H7 (cell line): ENCODE data around the gene IGF2. TPM values are rescaled to one million over a fixed set of nuclear protein-coding genes. Genes with fewer than 3 reads are reported as not detected.
A peak's percentile ranks its signal among the peaks of the same experiment; 100 is the strongest.

Experiments used
- DNase-seq: peaks from one replicate; pipeline ENCODE4 v3.0.0; 2012
- H3K27me3 ChIP-seq: 2 replicates; pipeline ENCODE4 v1.6.0; 2011; ENCODE audit warnings: mild to moderate bottlenecking, low read length; ENCODE audit not compliant: control insufficient read depth, insufficient read depth
- H3K36me3 ChIP-seq: replicated peaks from 2 replicates; pipeline ENCODE4 v1.5.1; 2011; ENCODE audit warnings: low read length; ENCODE audit not compliant: control insufficient read depth, insufficient read depth
- H3K4me3 ChIP-seq: 2 replicates; pipeline ENCODE4 v1.5.1; 2011; ENCODE audit warnings: low read depth, mild to moderate bottlenecking, control low read depth, low read length, moderate library complexity; ENCODE audit not compliant: insufficient read depth
- total RNA-seq: library from RNA; depleted of rRNA; stranded (reverse); fragments of >200 nt; shearing (Covaris generic); gene quantifications from 2 replicates; pipeline ENCODE4 v1.2.3, GENCODE V29; 2014

The IGF2 gene
- total RNA-seq, 1 experiment from 2014 or later = 1.2 TPM

DNA sequence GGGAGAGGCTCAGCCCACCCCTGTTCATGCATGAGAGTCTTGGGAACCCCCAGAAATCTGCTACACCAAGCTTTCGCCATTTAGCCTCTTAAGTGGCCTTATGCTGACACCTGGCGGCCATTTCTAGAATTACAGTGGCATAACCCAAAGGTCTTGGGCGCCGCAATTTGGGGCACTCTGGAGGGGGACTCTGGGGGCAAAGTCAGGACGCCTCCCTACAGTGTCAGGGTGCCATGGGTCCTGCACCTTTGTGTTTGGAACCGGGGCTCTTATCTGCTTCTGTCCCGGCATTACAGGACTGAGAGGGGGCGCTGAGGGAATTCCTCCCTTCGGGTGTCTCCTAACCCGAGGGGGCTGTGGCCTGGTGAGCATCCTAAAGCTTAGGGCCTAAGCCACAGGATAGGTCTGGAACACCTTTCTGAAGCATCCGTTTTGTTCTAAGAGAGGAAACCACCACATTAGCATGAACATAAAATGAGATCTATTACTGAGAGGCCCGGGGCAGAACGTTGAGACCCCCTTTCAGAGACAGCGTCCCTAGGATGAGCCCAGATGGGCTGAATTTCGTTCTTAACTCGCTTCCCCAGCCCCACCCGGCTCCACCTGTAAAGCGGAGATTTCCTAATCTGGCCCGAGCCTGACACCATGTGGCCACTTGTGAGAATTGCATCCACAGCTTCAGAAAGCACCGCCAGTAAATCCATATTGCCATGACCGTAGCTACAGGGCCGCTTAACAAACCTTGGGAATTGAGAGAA is 12.5 kb upstream of the IGF2 start:
- DNase-seq = peak; percentile 97
- Histone ChIP-seq H3K4me3 (no peak overlapping the region), H3K36me3 (no peaks in the 10 kb centered on the region), H3K27me3 (peaks cover 27% of the 10 kb centered on the region)

DNA sequence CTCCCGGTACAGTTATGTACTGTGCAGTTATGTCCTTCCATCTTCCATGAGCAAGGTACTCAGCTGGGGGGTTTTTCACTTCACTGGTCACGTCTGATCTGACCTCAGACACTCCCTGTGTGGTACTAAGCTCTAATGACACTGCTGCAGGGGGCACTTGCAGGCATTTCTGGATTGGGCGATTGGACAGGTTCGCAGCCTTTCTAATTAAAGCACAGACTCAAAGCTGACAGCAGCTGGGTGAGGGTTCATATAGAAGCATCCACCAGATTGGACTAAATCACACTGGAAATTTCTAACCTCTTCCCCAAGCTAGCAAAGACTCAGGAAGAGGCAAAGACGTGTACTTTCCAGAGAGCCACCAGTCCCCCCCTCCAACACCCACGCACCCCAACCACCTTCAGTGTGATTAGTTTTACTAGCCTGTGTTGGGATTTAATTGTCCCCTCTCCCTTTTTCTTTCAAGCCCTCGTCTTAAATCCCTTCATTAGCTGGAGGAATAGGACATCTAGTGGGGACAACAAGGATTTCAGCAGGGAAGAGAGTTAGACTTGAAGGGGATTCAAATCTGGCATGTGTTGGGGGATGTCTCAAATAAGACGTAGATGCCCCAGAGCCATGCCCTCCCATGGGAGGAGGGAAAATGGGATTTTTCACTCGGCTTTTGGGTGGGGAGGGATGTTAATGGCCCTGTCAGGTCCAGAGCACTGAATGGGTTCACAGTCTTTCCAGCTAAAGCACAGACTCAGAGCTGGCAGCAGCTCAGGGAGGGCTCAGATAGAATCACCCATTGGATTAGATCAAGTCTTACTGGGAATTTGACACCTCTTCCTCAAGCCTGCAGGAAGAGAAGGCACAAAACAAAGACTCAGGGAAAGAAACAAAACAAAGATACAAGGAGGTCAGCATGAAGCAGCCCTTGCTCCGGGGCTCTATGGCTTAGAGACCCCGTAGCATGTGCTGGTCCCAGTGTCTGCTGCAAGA is 11.0 kb upstream of the IGF2 start:
- peak; percentile 84 for DNase-seq
- no peak overlapping the region for H3K4me3 ChIP-seq

DNA sequence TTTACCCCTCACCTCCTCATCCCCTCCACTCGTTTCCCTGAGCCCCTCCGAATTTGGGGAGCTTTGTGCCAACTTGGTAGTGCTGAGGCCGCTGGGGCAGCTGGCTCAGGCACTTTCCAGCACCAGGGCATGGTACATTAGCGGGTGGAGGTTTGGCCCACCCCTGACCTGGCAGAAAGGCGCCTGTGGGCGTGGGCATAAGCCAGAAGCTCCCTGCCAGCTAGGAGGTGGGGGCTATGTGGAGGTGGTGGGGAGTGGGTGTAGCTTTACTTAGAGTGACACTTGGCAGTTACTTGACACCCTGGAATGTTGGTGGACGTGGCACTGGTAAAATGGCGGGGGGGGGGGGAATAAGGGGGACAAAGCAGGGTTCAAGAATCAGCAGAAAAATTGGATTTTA is 10.3 kb upstream of the IGF2 start:
- Histone ChIP-seq H3K36me3 (no peaks in the 10 kb centered on the region), H3K27me3 (peaks cover 50% of the 10 kb centered on the region)

More for the DNA sequence above, 11.0 kb upstream of the IGF2 start:
- Histone ChIP-seq H3K36me3 (no peaks in the 10 kb centered on the region), H3K27me3 (peaks cover 43% of the 10 kb centered on the region)

DNA sequence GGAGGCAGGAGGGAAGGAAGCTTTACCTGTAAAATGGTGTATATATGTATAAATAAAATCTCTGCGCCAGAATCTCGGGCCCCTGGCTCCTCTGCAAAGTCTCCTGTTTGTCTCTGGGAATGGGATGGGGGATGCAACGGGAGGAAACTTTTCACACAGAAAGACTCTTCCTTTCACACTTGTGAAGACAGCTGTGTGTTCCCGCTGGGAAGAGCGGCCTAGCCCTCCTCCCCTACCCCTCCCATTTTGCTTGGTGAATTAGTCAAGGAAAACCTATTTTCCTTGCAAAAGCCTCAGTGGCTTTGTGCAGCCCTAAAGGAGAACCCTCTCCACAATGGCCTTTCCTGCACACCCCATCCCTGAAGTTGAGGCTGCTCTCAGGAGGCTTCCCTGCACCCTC is 9.4 kb upstream of the IGF2 start:
- Histone ChIP-seq H3K27me3 (peaks cover 58% of the 10 kb centered on the region), H3K36me3 (no peaks in the 10 kb centered on the region), H3K4me3 (no peak overlapping the region)
- DNase-seq = no peak

More for the DNA sequence above, 10.3 kb upstream of the IGF2 start:
- DNase-seq = no peak
- H3K4me3 ChIP-seq = no peak overlapping the region

DNA sequence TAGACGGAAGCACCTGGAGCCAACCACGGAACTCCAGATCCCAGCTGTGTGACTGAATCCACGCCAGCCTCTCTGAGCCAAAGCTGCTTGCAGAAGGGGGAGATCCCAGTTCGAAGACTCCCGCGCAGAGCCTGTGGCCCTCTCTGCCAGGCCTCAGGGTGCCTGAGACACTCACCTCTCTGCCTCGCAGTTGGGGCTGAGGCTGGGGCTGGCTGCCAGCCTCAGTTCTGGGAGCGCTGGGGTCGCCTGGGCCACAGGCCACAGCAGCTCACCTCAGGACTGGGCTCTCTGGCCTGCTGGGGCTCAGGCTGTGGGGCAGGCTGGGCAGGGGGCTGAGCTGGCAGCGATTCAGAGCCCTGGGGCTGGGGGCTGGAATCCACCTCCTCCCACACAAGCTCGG is 8.2 kb upstream of the IGF2 start:
- Histone ChIP-seq H3K27me3 (peaks cover 70% of the 10 kb centered on the region), H3K4me3 (no peak overlapping the region), H3K36me3 (no peaks in the 10 kb centered on the region)
- no peak for DNase-seq

DNA sequence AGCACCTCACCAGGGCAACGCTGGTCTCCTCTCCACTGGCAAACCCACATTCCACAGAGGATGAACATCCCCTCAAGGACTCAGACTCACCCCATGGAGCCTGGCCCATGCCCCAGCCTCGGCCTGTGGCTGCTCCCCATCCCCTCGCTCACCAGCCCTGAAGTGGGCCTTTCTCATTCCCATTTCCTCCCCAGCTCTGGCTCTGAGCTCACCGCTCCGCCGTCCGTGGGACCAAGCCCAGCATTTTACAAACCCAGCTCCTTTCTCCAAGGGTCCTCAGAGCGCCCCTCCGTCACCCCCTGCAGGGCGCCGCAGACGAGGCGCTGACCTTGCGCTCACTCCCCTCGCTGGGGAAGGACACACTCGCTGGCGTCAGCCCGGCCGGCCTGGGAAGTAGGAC is 6.9 kb upstream of the IGF2 start:
- peaks cover 82% of the 10 kb centered on the region for H3K27me3 ChIP-seq
- H3K4me3 ChIP-seq = no peak overlapping the region
- DNase-seq = no peak
- no peaks in the 10 kb centered on the region for H3K36me3 ChIP-seq

DNA sequence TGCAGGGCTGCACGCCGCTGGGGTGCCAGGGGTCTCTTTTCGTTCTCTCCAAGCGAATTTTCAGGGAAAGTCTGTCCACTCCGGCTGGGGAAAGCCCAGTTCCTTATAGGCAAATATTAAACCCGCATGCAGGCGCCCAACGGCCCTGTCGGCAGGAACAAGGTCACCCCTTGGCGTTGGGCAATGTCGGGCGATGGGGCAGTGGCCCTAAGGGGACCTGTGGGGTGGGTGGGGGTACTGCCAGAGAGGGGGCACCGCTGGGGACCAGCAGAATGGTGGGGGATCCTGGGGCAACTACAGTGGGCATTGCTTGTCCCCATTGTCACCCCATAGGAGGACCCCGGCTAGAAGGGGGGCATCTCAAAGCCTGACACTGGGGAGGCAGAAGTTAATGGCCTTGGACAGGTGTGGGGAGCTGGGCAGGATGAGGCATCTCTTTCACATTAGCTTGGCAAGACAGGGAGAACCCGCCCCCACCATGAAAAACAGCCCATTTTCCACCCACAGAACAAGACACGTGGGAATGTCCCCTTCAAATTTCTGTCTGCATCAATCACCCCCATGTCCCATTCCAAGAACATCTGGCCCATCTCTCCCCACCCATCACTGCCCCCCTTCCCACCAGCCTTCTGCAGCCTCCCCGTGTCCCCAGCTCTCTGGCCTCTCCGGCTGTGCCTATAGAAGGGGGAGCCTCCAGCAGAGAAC is 5.5 kb upstream of the IGF2 start:
- DNase-seq = no peak
- H3K4me3 ChIP-seq = no peak overlapping the region

DNA sequence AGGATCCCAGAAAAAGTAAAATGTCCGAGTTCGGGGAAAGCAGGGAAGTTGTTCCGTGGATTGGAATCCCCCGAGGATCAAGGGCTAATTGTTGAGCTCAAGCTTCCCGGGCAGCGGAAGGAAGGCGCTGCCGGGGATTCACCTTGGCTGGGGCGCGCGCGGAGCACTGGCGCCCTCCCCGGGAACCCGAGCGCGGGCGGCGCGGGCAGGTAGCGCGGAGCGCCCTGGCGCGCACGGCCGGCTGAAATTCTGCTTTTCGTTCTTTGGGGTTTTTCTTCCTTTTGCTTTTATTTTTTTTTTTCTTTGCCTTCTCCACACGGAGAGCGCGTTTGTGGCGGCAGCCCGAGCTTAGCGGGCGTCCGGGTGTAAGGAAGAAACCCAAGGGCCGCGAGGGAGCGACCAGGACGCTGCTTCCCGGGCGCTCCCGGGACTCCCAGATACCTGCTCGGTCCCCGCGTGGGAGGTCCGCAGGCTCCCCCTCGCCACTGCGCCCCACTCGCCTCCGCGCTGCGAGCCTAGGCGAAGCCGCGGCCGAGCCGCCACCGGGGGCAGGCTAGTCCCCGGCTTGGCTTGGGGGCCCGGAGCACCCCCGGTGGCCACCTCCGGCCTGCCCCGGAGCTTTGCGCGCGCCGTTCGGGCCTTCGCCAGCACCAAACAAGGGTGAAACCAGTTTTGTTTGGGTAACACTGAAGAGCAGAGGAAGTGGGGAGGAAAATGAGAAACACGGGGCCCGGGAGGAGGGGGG is 4.8 kb upstream of the IGF2 start:
- Histone ChIP-seq H3K27me3 (peaks cover 94% of the 10 kb centered on the region), H3K36me3 (no peaks in the 10 kb centered on the region), H3K4me3 (no peak overlapping the region)
- DNase-seq = peak; percentile 88

More for the DNA sequence above, 5.5 kb upstream of the IGF2 start:
- H3K27me3 ChIP-seq = peaks cover 95% of the 10 kb centered on the region
- H3K36me3 ChIP-seq = no peaks in the 10 kb centered on the region

DNA sequence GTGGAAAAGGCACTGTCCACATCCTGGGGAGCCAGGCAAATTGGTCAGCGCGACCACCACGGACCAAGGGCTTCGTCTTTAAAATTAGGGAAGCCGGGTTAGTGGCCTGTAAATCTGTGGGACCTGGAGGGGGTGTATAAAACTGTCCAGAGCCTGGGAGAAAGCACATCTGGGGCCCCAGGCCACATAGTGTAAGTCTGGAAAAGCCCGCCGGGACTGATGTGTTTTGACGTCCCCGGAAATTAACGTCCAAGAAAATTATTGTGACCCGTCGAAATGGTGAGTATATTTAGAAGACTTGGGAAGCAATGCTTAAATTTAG is 4.2 kb upstream of the IGF2 start:
- DNase-seq = no peak
- Histone ChIP-seq H3K4me3 (no peak overlapping the region), H3K36me3 (no peaks in the 10 kb centered on the region), H3K27me3 (peaks cover 96% of the 10 kb centered on the region)

DNA sequence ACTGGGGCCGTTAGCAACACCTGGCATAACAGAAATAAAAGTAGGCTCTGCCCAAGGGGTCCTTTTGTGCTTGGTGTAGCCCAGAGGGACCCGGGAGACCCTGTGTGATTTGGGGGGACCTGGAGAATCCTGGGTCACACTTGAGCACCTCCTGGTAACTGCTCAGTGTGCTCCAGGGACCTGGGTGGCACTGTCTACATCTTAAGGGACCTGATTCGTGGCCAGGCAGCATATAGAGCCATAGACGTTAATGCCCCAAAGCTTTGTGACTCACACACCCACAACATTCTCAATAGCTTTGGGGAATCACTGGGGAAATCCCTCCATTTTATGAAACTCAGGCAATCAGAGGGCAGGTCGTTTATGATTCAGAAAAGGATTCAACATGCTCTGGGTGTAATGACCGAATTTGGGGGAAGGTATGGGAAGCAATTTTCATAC is 3.6 kb upstream of the IGF2 start:
- Histone ChIP-seq H3K36me3 (no peaks in the 10 kb centered on the region), H3K4me3 (no peak overlapping the region), H3K27me3 (peaks cover 96% of the 10 kb centered on the region)
- DNase-seq = no peak

DNA sequence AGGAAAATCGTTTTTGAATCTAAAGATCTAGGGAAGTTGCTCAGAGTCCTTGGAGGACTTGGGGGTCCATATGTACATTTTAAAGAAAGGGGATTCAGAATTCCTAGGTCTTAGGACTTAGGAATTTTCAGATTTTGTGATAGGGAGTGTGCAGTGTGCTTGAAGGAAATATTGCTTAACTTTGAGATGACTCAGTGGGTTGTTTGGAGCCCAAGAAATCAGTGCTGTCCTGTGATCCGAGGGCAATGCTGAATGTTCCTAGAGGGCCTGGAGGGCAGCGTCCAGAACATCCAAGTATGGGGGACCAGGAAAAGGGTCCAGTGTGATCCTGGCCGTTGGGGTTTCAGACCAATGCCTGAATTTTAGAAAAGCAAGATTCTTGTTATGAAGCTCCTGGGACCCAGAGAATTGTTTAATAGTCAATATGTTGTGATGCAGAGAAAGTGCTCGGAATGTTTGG is 3.1 kb upstream of the IGF2 start:
- peaks cover 96% of the 10 kb centered on the region for H3K27me3 ChIP-seq
- DNase-seq = no peak
- H3K4me3 ChIP-seq = no peak overlapping the region
- no peaks in the 10 kb centered on the region for H3K36me3 ChIP-seq

DNA sequence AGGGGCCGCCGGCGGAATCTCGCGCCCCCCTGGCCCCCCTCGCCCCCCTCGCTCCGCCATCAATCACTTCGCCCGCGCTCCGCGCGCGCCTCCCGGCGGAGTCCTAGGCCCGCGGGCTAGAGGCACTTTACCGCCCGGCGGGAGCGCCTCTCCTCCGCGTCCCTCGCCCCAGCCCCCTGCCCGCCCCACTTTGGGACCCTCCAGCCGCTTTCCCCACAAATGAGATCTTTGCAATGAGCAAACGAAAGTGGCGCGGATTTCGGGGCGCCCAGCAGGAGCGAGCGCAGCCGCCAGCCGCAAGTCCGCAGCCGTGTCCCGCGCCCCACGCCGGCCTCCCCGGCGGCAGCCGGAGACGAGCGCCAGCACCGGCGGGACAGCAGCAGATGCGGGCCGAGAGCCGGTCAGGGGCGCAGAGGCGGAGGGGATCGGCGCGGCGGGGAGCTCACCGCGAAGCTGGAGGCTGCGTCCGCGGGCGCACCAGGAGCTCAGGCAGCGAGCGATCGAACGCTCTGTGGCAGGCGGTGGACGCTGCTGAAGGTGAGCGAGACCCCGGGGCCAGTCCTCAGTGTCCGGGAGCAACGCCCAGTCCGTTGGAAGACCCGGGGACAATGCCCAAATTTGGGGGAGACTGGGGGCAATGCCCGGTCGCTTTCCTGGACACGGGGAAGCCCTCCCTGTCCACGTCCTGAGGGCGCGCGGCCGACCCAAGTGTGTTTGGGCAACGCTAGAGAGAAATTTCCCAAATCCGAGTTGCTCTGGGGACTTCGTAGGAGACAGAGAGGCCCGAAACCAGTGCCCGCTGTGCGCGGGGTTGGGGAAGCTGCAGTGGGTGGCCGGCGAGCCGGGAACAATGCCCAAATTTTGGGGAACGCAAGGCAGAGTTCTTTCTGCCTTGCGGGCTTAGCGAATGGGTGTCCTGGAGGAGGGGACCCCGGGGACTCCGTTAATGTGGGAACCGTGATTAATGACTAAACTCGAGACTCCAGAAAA is 1.5 kb upstream of the IGF2 start:
- DNase-seq = peak; percentile 87
- H3K4me3 ChIP-seq = no peak overlapping the region
- H3K27me3 ChIP-seq = peaks cover 95% of the 10 kb centered on the region
- H3K36me3 ChIP-seq = no peaks in the 10 kb centered on the region
